HepG2 (cell line): Measurements from ENCODE around the gene CHCHD6. TPM values are rescaled to one million over a fixed set of nuclear protein-coding genes. Genes with fewer than 3 reads are reported as not detected.

ENCODE experiments used
- ATAC-seq: fragments of 200-7000 bp; cut with Tn5 transposase; 3 replicates; pipeline ENCODE4 v1.9.1; 2020; ENCODE audit warnings: mild to moderate bottlenecking, moderate library complexity
- BruUV-seq: library from RNA; stranded (reverse); fragments of 400-500 nt; replicated peaks from 2 replicates; lab custom pipeline; 2021; lab: Mats Ljungman, UMichigan
- CTCF ChIA-PET: fragments of 300-600 bp; formaldehyde crosslinking; extraction: SDS; loops from one replicate; lab custom pipeline; 2021; ENCODE audit warnings: low total read pairs, inconsistent platforms, low intra/inter-chr PET ratio; lab: Yijun Ruan, JAX
- POLR2A ChIA-PET: fragments of 350-600 bp; sonication (Branson Sonifier 250); formaldehyde crosslinking; loops from one replicate; lab custom pipeline; 2020; ENCODE audit warnings: antibody characterized with exemption, inconsistent platforms; lab: Yijun Ruan, JAX
- DNase-seq: peaks from one replicate; pipeline ENCODE4 v3.0.0-alpha.2; 2015; ENCODE audit warnings: low spot score
- FAIRE-seq: peaks from 3 replicates; lab custom pipeline; 2011; peaks lifted over from hg19 to GRCh38; lab: Jason Lieb, UNC
- H2AFZ ChIP-seq: one replicate; pipeline ENCODE4 v1.6.1; 2011; ENCODE audit warnings: low read length, inconsistent platforms
- H3K27ac ChIP-seq: fragments of 300-600 bp; 3 replicates; pipeline ENCODE4 v1.8.0; 2011; ENCODE audit warnings: mixed run types, mild to moderate bottlenecking, mixed read lengths, low read length, inconsistent platforms; ENCODE audit not compliant: insufficient read depth; ENCODE audit errors: extremely low read length
- H3K27me3 ChIP-seq, 2 experiments: fragments of 200-600 bp in 1 of 2; 2 replicates in 1 of 2; 3 replicates in 1 of 2; pipeline versions ENCODE4 v1.6.0 to v1.8.0; 2011; ENCODE audit warnings: low read length in 2 of 2, mild to moderate bottlenecking in 2 of 2, moderate library complexity in 2 of 2, inconsistent platforms in 1 of 2; ENCODE audit not compliant: insufficient read depth in 2 of 2, control insufficient read depth in 1 of 2
- H3K36me3 ChIP-seq, 2 experiments: fragments of 200-600 bp in 1 of 2; replicated peaks in 1 of 2; 2 replicates in 1 of 2; 3 replicates in 1 of 2; pipeline versions ENCODE4 v1.5.1 to v1.8.0; 2011; ENCODE audit warnings: low read length in 2 of 2, inconsistent platforms in 1 of 2; ENCODE audit not compliant: insufficient read depth in 2 of 2, control insufficient read depth in 1 of 2
- H3K4me1 ChIP-seq: 2 replicates; pipeline ENCODE4 v1.5.1; 2012; ENCODE audit warnings: low read length, inconsistent platforms; ENCODE audit not compliant: insufficient read depth
- H3K4me2 ChIP-seq: 2 replicates; pipeline ENCODE4 v1.6.0; 2011; ENCODE audit warnings: low read depth, low read length, inconsistent platforms
- H3K4me3 ChIP-seq, 3 experiments: fragments of 200-600 bp in 1 of 3; sonication (generic), shearing (Covaris generic) in 1 of 3; replicated peaks in 1 of 3; 2 replicates each; pipeline ENCODE4 v1.5.1; 2011 to 2016; ENCODE audit warnings: low read length in 3 of 3, inconsistent platforms in 2 of 3, low read depth in 2 of 3, mild to moderate bottlenecking in 2 of 3, control low read depth in 1 of 3, mixed read lengths in 1 of 3; ENCODE audit not compliant: insufficient read depth in 1 of 3
- H3K79me2 ChIP-seq: one replicate; pipeline ENCODE4 v1.6.1; 2011; ENCODE audit warnings: low read length, inconsistent platforms; ENCODE audit not compliant: insufficient read depth
- H3K9ac ChIP-seq: 2 replicates; pipeline ENCODE4 v1.6.0; 2011; ENCODE audit warnings: mild to moderate bottlenecking, low read depth, low read length, inconsistent platforms; ENCODE audit not compliant: insufficient read depth
- H3K9me3 ChIP-seq: 2 replicates; pipeline ENCODE4 v1.5.1; 2012; ENCODE audit warnings: mild to moderate bottlenecking, low read length
- H4K20me1 ChIP-seq: 2 replicates; pipeline ENCODE4 v1.6.0; 2011; ENCODE audit warnings: inconsistent platforms, mild to moderate bottlenecking, low read length, moderate library complexity; ENCODE audit not compliant: insufficient read depth
- CENPT ChIP-seq: sonication (generic); formaldehyde crosslinking; IDR thresholded peaks from 2 replicates; pipeline ENCODE4 v1.8.0; 2022; ENCODE audit warnings: low read depth, mild to moderate bottlenecking, moderate library complexity, missing genetic modification reagents
- MAFG ChIP-seq: sonication (generic); formaldehyde crosslinking; IDR thresholded peaks from 2 replicates; pipeline ENCODE4 v1.5.1; 2020; ENCODE audit warnings: mild to moderate bottlenecking, missing genetic modification reagents
- PAX8 ChIP-seq: sonication (generic); formaldehyde crosslinking; IDR thresholded peaks from 2 replicates; pipeline ENCODE4 v1.8.0; 2022; ENCODE audit warnings: mild to moderate bottlenecking, missing genetic modification reagents, borderline replicate concordance
- ZBTB7A ChIP-seq: sonication (generic); formaldehyde crosslinking; IDR thresholded peaks from 2 replicates; pipeline ENCODE4 v1.8.0; 2022; ENCODE audit warnings: mild to moderate bottlenecking, missing genetic modification reagents
- ZNF17 ChIP-seq: sonication (generic); formaldehyde crosslinking; IDR thresholded peaks from 2 replicates; pipeline ENCODE4 v1.5.0; 2020; ENCODE audit warnings: mild to moderate bottlenecking, missing genetic modification reagents
- ZNF230 ChIP-seq: sonication (generic); formaldehyde crosslinking; IDR thresholded peaks from 2 replicates; pipeline ENCODE4 v1.4.0; 2020; ENCODE audit warnings: mild to moderate bottlenecking, missing genetic modification reagents
- ZNF24 ChIP-seq: fragments of 450-650 bp; IDR thresholded peaks from 2 replicates; pipeline ENCODE4 v1.6.1; 2017; ENCODE audit warnings: antibody characterized with exemption, mild to moderate bottlenecking
- ZNF432 ChIP-seq: sonication (generic); formaldehyde crosslinking; IDR thresholded peaks from 2 replicates; pipeline ENCODE4 v1.5.0; 2020; ENCODE audit warnings: missing genetic modification reagents, mild to moderate bottlenecking, borderline replicate concordance
- WGBS: methylation state at CpG from one replicate; pipeline ENCODE4 v1.1.6; 2017; ENCODE audit warnings: low lambda C conversion rate; 5-methylcytosine and 5-hydroxymethylcytosine counted together
- in situ Hi-C: cut with HindIII; loops from 2 replicates; pipeline ENCODE4 v1.10.0; 2017; ENCODE audit warnings: low pct_unique_long_range_greater_than_20kb; ENCODE audit not compliant: extremely low pct_ligation_motif_present
- intact Hi-C: fragments of 100-400 bp; cut with micrococcal nuclease; formaldehyde crosslinking; loops from one replicate; pipeline ENCODE4 v1.10.0; 2022; ENCODE audit not compliant: unreplicated experiment
- polyA plus RNA-seq, 8 experiments: library from polyadenylated mRNA; depleted of rRNA in 3 of 8; stranded (reverse) in 7 of 8; unstranded in 1 of 8; fragments of >200 nt; fragmentation: Illumina TruSeq in 4 of 8; extraction: Trizol in 4 of 8; gene quantifications; 2 replicates each; pipeline versions ENCODE4 v1.2.1 to v1.2.3, GENCODE V29; 2011 to 2016; ENCODE audit warnings: low read depth in 4 of 8, missing spikeins in 1 of 8, mixed read lengths in 1 of 8; ENCODE audit not compliant: insufficient read depth in 1 of 8
- total RNA-seq, 5 experiments: library from RNA; depleted of rRNA; stranded (reverse); fragments of >200 nt; fragmentation: Illumina TruSeq; extraction: Trizol; gene quantifications; 2 replicates each; pipeline ENCODE4 v1.2.3, GENCODE V29; 2016; ENCODE audit warnings: low read depth in 1 of 5
- TF ChIP-seq, protein P1 (sequence below): IDR thresholded peaks from 2 replicates; pipeline ENCODE4 v1.6.1; 2016; ENCODE audit warnings: missing compliant biosample characterization, missing genetic modification reagents, borderline replicate concordance
- TF ChIP-seq, protein P2 (sequence below): sonication (generic); formaldehyde crosslinking; conservative IDR thresholded peaks from 2 replicates; pipeline ENCODE4 v1.4.0; 2020; ENCODE audit warnings: mild to moderate bottlenecking, missing genetic modification reagents, moderate library complexity
- TF ChIP-seq, protein P3 (sequence below), 2 experiments: sonication (generic) in 1 of 2; formaldehyde crosslinking in 1 of 2; IDR thresholded peaks; 2 replicates each; pipeline versions ENCODE4 v1.4.0 to v1.6.1; 2018 to 2020; ENCODE audit warnings: missing genetic modification reagents in 2 of 2, borderline replicate concordance in 1 of 2, low read depth in 1 of 2, mild to moderate bottlenecking in 1 of 2, missing biosample characterization in 1 of 2
- TF ChIP-seq, protein P4 (sequence below): sonication (generic); formaldehyde crosslinking; IDR thresholded peaks from 2 replicates; pipeline ENCODE4 v1.8.0; 2022; ENCODE audit warnings: mild to moderate bottlenecking, missing genetic modification reagents; ENCODE audit not compliant: insufficient replicate concordance

CHCHD6 gene
- total and polyA plus RNA-seq, 2 of the 13 experiments (the other 11 are each of a cell fraction or from before 2014, with no cell fraction given): 20.3 to 20.8 TPM

DNA sequence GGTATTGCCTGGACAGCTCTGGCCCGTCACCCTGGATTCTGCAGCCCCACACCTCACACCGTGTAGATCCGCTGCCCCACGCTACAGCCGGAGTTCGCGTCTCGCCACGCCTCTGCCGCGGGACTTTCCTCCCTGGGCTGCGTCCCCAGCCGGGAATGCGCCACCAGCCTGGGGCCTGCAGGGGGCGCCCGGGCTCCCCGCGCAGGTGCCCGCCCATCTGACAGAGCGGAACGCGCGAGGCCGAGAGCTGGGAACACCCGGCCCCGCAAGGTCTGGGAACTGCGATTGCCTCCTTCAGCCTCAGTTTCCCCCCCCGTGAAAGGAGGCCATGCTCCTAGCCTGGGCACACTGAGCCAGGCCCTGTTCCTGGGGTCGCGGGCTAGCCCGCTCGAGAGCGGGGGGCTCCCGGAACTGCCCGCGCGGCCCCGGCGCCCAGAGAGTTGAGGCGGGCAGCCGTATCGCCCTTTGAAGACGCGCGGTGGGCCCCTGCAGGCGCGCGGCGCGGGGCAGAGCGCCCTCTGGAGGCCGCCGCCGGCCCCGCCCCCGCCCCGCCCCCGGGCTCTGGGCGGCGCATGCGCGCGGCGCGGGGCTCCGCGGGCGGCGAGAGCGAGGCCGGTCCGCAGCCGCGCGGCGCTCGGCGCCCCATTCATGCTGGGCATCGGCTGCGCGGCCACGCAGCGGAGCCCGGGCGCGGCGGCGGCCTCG is 278.6 kb downstream of the CHCHD6 start, which contains the start of gene PLXNA1:
PLXNA1 (plus strand) TSS at position 645 of the 705 bp plus-strand sequence. CDS start 5,479 bp downstream, outside the sequence.
- DNase-seq (peak; percentile 44), FAIRE-seq (no peak), ATAC-seq (peak; percentile 61)
- intact Hi-C loops (loop anchor here (2.0 to 10.0 kb wide), 3 partner anchors 230 to 562 kb away; no protein-coding TSS in a partner anchor), in situ Hi-C loops (no loop called here)
- WGBS: no CpG with 5 or more reads among the region's 89 CpGs
- Histone ChIP-seq H3K27ac (peak within 1 kb of the TSS; percentile 55), H3K27me3 (peaks cover 2 to 16% of the 10 kb centered on the region in 2 experiments; a peak in 3 of 5 replicates), H2AFZ (peak within 1 kb of the TSS; percentile 44), H3K4me3 (peak within 1 kb of the TSS; percentile 59 to 92 (median 81); a peak in 5 of 6 replicates), H3K9me3 (no peaks in the 10 kb centered on the region), H3K79me2 (peaks cover 15% of the 10 kb centered on the region), H4K20me1 (peaks cover 19% of the 10 kb centered on the region; the same call in 1 of the 2 replicates), H3K9ac (peak within 1 kb of the TSS; percentile 79), H3K4me2 (peak within 1 kb of the TSS; percentile 95), H3K36me3 (no peaks in the 10 kb centered on the region), H3K4me1 (peaks cover 39% of the 10 kb centered on the region)
- POLR2A ChIA-PET: no interaction called here
- BruUV-seq: no TSS peak
- CTCF ChIA-PET: interaction anchor here (1.0 to 1.2 kb wide), 2 partner anchors 195 to 231 kb away, joined by 3 to 7 read pairs; no protein-coding TSS in a partner anchor
- peak; percentile 75; the same call in 1 of the 2 replicates for TF ChIP-seq ZNF230
- no peak for TF ChIP-seq CENPT (CRISPR knock-in tag)
- TF ChIP-seq, protein P1, sequence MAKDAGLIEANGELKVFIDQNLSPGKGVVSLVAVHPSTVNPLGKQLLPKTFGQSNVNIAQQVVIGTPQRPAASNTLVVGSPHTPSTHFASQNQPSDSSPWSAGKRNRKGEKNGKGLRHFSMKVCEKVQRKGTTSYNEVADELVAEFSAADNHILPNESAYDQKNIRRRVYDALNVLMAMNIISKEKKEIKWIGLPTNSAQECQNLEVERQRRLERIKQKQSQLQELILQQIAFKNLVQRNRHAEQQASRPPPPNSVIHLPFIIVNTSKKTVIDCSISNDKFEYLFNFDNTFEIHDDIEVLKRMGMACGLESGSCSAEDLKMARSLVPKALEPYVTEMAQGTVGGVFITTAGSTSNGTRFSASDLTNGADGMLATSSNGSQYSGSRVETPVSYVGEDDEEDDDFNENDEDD: peak; percentile 90
- no peak for TF ChIP-seq ZNF17
- TF ChIP-seq, protein P2, sequence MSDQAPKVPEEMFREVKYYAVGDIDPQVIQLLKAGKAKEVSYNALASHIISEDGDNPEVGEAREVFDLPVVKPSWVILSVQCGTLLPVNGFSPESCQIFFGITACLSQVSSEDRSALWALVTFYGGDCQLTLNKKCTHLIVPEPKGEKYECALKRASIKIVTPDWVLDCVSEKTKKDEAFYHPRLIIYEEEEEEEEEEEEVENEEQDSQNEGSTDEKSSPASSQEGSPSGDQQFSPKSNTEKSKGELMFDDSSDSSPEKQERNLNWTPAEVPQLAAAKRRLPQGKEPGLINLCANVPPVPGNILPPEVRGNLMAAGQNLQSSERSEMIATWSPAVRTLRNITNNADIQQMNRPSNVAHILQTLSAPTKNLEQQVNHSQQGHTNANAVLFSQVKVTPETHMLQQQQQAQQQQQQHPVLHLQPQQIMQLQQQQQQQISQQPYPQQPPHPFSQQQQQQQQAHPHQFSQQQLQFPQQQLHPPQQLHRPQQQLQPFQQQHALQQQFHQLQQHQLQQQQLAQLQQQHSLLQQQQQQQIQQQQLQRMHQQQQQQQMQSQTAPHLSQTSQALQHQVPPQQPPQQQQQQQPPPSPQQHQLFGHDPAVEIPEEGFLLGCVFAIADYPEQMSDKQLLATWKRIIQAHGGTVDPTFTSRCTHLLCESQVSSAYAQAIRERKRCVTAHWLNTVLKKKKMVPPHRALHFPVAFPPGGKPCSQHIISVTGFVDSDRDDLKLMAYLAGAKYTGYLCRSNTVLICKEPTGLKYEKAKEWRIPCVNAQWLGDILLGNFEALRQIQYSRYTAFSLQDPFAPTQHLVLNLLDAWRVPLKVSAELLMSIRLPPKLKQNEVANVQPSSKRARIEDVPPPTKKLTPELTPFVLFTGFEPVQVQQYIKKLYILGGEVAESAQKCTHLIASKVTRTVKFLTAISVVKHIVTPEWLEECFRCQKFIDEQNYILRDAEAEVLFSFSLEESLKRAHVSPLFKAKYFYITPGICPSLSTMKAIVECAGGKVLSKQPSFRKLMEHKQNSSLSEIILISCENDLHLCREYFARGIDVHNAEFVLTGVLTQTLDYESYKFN: 0 out of 2 replicates have a peak, but pooled peaks have one; percentile 27
- peak; percentile 67; the same call in 1 of the 2 replicates for TF ChIP-seq ZBTB7A (CRISPR knock-in tag)
- TF ChIP-seq, protein P3, sequence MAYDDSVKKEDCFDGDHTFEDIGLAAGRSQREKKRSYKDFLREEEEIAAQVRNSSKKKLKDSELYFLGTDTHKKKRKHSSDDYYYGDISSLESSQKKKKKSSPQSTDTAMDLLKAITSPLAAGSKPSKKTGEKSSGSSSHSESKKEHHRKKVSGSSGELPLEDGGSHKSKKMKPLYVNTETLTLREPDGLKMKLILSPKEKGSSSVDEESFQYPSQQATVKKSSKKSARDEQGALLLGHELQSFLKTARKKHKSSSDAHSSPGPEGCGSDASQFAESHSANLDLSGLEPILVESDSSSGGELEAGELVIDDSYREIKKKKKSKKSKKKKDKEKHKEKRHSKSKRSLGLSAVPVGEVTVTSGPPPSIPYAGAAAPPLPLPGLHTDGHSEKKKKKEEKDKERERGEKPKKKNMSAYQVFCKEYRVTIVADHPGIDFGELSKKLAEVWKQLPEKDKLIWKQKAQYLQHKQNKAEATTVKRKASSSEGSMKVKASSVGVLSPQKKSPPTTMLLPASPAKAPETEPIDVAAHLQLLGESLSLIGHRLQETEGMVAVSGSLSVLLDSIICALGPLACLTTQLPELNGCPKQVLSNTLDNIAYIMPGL (CRISPR knock-in tag; IDR thresholded peaks at IDR 0.05; ENCODE audit: borderline replicate concordance in 1 of 2, low read depth in 1 of 2): peak; percentile 89 to 96; a peak in 3 of 4 replicates
- no peak for TF ChIP-seq ZNF432
- TF ChIP-seq ZNF24: 0 out of 2 replicates have a peak, but pooled peaks have one; percentile 24
- TF ChIP-seq PAX8: peak; percentile 37; the same call in 1 of the 2 replicates
- no peak for TF ChIP-seq MAFG (CRISPR knock-in tag)
- TF ChIP-seq, protein P4, sequence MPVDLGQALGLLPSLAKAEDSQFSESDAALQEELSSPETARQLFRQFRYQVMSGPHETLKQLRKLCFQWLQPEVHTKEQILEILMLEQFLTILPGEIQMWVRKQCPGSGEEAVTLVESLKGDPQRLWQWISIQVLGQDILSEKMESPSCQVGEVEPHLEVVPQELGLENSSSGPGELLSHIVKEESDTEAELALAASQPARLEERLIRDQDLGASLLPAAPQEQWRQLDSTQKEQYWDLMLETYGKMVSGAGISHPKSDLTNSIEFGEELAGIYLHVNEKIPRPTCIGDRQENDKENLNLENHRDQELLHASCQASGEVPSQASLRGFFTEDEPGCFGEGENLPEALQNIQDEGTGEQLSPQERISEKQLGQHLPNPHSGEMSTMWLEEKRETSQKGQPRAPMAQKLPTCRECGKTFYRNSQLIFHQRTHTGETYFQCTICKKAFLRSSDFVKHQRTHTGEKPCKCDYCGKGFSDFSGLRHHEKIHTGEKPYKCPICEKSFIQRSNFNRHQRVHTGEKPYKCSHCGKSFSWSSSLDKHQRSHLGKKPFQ (CRISPR knock-in tag): no peak
